Measurements from ENCODE around the gene MIB1.

DNA sequence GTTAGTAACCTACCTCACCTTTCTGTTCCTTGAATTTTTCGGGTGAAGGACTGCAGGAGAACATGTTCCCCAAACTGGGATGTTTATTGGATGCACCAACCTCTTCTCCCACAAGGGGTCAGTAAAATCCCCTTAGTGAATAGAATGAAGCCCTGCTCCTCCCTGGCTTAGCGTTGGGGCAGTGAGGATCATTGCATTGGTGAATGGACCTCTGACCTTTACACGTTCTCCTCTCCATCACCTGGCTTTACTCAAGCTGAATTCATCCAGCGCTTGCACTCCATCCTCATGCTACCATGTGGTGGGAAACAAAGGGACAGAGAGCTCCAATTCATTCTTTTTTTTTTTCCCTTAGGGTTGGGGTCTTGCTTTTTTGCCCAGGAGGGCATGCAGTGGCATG lies 157.2 kb downstream of the MIB1 start:
- TF ChIP-seq, protein P1, sequence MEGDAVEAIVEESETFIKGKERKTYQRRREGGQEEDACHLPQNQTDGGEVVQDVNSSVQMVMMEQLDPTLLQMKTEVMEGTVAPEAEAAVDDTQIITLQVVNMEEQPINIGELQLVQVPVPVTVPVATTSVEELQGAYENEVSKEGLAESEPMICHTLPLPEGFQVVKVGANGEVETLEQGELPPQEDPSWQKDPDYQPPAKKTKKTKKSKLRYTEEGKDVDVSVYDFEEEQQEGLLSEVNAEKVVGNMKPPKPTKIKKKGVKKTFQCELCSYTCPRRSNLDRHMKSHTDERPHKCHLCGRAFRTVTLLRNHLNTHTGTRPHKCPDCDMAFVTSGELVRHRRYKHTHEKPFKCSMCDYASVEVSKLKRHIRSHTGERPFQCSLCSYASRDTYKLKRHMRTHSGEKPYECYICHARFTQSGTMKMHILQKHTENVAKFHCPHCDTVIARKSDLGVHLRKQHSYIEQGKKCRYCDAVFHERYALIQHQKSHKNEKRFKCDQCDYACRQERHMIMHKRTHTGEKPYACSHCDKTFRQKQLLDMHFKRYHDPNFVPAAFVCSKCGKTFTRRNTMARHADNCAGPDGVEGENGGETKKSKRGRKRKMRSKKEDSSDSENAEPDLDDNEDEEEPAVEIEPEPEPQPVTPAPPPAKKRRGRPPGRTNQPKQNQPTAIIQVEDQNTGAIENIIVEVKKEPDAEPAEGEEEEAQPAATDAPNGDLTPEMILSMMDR (conservative IDR thresholded peaks at IDR 0.05 in 1 of 2, IDR thresholded peaks at IDR 0.05 in 1 of 2; ENCODE audit: low read depth in 1 of 2, low read length in 2 of 2) = peak; percentile 76 to 91
- no peak for TF ChIP-seq EZH2 (IDR thresholded peaks at IDR 0.05; ENCODE audit: low read length, missing control alignments)

Measured in fibroblast of lung (primary cell).